ENCODE data around the gene B3GALT4.

B3GALT4 gene

DNA sequence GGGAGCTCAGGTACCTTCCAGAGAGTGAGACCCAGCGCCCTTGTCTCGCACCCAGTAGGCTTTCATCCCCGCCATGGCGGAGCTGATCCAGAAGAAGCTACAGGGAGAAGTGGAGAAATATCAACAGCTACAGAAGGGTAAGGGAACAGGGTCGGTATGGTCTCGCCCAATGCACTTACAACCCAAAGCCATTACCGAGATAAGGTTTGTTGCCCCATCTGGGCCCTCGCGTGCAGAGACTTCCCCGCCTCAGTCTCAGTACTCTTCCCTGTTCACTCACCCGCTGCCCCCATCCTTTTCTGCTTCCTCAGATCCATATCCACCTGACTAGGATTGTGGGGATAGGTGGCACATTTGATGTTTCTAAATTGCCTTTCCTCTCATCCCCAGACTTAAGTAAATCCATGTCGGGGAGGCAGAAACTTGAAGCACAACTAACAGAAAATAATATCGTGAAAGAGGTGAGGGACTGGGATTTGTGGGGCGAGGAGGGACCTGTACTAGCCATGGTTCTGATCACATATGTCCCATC is 12.9 kb downstream of the B3GALT4 start:
- no peak for DNase-seq

DNA sequence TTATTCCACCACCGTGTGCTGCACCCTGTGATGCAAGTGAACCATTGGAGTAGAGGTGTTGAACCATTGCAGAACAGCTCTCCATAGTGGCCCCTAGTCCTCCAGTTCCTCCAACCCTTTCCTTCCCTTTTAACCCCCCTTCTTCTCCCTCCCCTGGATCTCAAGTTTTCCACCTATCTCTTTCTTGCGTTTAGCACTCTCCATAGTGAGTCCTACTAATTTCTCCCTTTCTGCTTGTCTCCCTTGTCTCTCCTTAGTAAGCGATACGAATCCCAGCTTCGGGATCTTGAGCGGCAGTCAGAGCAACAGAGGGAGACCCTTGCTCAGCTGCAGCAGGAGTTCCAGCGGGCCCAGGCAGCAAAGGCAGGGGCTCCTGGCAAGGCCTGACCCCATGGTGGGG is 13.5 kb downstream of the B3GALT4 start:
- no peak for DNase-seq

DNA sequence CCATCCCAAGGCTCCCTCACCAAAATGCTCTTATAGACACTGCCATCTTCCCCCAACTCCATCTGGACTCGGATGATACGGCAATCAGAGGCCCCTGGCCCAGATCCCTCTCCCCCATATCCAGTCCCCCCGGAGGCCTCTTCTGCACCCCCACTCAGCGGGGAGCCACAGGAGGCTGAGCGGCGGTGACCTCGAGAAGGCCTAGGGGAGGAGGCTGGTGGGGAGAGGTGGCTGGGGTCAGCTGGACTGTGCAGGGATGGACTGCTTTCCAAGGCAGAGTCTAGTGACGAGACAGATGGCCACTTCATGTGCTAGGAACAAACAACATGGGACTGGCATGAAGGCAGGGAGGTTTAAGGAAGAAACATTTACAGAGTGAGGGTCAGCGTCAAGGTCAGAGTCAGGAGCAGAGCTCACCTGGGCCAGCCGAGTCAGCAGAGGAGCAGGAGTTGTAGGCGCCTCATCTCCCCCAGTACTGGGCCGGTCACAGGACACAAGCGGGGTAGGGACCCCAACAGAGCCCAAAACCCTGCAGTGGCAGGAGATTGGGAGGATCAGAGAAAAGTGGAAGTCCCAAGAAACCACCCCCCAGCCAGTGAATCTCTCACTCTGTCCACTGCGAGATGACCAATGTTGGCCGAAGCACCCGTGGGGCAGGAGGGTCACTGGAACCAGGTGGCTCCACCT is 16.2 kb downstream of the B3GALT4 start:
- no peak for DNase-seq

DNA sequence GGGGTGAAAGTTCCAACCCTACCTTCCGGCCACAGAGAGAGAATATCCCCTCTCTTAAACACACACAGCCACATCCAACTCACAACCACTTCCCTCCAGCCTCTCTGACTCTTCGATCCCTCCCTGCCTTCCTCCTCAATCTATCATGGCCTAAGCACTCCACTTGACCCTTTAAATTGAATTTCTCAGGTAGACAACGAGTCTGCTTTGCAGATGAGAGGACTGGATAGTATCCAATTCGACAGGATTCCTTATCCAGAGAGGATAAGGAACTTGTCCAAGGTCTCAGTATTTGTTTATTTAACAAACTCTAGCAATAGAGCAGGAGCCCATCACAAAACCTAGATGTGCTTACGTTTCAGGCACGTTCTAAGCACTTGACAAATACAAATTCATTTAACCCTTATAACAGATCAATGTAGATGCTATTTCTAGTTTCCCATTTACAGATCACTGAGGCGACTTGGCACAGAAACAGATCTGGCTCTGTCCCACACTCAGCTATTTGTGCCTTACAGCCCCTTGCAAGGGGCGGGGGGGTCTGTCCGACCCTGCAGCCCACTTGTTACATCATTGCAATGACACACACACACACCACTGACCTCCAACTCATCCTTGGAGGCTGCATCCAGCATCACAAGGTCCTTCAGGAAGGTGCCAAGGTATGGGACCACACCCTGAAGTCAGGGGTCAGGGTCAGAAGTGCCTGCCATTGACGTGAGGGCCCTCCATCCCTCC is 17.3 kb downstream of the B3GALT4 start:
- no peak for DNase-seq

DNA sequence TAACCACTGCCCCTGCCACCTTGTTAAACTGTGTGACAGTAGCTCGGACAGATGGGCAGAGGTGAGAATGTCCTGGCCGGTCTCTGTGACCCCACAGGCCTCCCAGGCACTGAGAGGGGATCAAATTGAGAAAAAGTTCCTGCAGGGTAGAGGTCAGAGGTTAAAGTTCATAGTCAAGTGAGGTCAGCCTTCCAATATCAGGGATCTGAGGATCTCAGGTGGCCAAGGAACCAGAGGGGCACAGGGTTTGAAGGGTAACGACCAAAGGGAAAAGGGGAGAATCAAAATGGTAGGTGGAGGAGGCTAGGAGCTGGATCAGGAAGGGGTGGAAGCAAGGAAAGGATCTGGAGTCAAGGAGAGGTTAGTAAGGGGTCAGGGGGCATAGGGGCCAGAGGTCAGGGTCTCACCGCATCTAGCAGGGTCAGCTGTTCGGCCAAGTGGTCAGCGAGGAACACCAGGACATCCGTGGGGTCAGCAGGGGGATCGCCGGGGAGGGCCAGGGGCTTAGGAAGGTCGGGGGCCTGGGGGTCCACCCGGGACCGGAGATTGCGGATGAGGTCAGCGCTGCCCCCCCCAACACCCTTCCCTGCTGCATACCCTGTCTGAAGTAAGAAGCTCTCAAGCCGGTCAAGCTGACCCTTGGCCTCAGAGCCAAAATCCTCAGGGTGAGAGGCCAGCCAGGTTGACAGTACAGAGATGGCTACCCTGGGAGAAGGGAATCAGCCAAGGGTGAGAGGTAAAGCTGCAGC is 18.9 kb downstream of the B3GALT4 start:
- no peak for DNase-seq

DNA sequence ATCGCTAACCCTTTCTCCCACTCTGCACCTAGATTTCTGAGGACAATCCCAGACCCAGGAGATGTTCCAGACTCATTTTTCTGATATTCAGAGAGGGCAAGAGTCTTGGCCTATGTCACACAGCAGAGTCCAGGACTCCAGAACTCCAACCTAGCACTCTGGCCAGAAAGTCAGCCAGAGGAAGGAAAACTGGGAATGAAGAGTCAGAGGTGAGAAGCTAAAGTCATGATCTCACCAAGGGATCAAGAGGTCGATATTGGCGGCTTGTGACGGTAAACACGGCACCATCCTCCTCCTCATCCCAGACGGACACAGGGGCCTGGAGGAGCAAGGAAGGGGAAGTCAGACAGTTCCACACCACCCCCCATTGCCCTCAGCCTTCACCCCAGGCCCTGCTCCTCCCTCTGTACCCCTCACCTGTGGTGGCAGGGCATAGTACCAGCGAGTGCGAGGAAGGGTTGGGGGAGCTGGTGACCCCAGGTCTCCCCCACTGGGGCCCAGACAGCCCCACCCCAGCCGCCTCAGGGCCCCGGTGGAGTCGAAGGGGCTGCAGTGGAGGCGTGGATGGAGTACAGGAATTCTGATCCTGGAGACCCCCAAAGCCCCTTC is 20.0 kb downstream of the B3GALT4 start:
- DNase-seq, result no peak

DNA sequence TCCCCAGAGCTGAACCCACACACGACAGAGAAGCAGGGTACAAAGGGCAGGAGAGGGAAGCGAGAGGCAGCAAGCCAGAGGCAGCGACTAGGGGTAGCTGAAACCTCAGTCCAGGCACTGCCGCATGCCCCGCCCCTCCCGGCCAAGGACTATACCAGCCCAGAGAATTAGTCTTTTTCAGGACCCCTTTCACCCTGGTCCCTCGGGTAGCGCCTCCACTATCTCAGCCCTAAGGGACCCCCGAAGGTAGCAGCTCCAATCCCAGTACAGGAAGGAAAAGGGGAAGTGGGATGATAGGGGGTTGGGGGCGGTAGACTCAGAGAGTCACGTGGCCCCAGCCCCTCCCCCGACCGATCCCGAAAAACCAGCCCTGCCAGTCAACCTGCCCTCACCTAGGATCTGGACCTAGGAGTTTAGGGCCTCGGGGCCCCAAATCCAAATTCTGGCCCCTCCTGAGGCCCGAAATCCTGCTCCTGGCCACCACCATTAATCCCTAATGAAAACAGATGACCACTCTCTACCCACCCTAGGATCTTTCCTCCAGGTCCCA is 20.6 kb downstream of the B3GALT4 start:
- DNase-seq, result peak; percentile 69

DNA sequence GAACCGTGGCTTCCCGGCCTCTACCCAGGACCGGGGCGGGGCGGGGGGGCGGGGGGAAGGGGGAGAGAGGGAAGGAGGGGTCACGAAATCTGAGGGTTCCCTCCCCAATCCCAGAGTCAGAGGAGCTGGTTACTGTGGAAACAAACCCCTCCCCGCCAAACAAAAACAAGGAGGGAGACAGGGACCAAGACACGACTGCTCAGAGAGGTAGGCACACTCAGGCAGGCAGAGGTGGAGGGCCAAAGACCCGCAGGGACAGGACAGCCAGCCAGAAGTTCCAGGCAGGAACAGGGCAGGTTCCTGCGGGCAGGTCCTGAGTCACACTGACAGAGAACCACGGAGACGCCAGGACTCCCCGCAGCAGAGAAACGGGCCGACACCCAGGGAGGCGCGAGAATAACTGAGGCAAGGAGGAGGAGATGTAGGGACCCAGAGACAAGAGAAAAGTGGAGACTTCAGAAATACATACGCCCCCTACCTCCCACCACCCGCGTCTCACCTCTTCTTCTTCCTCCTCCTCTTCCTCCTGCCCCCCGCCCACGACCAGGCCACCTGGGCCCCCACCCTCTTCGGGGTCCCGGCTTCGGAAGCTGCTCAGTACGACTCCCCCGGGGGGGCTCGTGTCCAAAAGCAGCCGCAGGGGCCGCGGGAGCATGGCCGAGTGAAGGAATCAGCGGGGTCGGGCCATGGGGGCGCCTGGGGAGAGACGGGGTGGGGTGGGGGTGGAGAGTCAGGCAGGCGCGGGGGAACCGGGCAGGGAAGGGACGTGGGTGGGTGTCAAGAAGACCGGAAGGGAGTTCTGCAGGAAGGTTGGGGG is 21.2 kb downstream of the B3GALT4 start:
- peak; percentile 67 for DNase-seq

DNA sequence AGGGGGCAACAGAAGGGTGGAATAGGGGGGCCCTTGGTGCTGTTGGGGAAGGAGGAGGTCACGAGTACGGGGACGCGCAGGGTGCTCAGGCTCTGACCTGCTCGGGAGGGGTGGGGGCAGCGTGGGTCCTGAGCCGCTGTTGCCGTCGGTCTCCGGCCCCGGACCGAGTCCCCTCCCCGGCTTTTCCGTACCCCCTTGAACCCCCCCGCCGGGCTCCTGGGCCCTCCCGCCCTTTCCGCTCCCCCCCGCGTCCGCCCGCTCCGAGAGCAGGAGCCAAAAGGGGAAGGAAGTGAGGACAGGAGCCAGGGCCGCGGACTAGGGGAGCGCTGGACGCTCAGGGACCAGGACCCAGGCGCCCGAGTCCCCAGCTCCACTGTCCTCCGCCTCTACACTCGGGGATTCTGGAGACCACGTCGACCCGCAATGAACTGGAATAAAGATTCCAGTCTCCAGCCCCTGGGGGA is 21.9 kb downstream of the B3GALT4 start, which contains the start of gene RGL2:
TSS of gene RGL2 (minus strand) at position 170 of the 464 bp plus-strand sequence. CDS start 332 bp downstream, outside the sequence.
- DNase-seq, result no peak

DNA sequence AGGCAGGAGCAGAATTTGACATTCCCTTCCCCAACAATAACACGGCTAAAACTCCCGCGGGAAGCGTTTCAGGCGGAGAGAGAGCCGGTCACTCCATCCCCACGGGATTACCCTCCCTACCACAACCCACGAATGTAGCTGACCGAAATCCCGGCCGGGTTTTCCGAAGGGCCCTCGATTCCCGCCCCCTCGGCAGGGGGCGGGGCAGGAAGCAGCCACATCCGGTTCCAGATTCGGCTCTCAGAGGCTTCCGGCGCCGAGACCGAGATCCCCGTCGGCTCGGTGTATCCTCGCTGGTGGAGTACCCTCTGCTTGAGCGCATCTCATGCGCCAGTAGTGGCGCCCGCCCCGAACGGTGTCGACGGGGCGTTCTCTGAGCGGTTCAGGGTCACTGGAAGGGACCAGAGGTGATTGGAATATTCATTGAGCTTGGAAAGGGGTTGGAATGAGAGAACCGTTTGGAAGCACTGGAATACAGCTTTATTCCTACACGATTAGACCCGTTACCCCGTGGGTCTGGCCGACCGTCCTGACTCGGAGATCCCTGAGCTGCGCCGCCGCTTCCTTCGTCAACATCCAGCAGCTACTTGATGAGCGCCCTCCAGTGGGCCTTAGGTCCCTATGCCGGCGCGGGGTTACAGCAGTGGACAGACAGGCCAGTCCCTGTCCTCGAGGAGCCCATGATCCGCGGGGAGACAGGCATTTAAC is 22.5 kb downstream of the B3GALT4 start:
- peak; percentile 90 for DNase-seq

DNA sequence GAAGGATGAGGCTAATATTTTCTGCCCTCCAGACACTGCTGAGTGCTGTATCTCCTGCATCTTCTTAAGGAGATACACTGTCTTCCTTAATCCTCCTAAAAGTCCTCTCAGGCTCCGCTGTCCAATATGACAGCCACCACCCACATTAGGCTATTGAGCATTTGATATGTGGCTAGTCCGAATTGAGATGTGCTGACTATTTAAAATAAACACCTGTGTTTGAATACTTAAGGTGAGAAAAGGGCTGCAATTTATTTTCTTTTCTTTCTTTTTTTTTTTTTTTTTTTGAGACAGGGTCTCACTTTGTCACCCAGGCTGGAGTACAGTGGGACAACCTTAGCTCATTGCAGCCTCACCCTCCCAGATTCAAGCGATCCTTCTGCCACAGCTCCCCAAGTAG is 25.0 kb downstream of the B3GALT4 start:
- DNase-seq, result no peak

DNA sequence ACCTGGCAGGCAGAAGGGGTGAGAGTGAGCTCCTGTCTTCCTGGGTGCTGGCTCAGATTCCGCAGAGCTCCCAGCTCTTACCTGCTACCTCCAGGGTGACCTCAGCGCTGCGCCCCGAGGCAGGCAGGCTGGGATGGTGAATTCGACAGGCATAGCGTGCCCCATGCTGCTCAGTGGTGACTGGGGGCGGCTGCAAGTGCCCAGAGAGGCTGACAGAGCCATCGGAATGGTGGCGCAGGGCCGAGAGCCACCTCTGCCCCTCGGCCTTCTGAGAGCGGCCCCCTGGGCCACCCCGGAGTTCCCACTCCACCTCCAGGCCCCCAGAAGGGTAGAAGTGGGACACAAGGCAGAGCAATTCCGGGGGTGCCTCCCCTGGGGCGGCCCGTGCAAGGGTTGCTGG is 27.3 kb downstream of the B3GALT4 start:
- no peak for DNase-seq

DNA sequence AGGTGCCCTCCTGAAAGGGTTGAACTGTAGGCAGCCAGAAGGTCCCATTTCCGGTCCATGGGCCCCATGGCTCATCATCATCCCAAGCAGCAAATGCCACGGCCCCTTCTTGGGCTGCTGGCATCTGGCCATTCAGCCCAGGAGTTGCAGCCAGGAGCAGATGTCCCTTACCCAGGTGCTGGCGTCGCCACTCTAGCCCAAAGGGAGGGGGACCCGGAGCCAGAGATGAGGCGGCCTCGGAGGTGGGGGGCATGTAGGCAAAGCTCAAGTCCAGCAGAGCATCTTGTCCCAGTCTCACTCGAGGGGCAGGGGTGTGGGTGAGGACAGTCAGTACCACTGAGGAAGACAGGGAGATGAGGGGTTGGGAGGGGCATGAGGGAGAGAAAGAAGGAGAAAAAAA is 28.1 kb downstream of the B3GALT4 start:
- DNase-seq, result no peak

DNA sequence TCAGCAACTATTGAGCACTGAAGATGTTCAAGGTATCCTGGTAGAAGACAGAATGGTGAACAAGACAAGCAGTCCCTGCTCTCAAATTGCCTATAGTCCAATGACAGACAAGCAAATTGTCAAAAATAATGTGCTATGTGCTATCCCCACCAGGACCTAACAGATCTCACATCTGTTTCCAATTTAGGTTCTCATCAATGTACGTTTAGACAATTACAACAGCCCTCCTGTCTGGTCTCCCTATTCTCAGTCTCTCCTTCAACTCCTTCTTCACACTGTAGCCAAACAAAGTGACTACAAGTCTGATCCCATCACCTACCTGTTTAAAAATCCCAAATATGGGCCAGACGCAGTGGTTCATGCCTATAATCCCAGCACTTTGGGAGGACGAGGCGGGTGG is 29.4 kb downstream of the B3GALT4 start:
- DNase-seq, result no peak

DNA sequence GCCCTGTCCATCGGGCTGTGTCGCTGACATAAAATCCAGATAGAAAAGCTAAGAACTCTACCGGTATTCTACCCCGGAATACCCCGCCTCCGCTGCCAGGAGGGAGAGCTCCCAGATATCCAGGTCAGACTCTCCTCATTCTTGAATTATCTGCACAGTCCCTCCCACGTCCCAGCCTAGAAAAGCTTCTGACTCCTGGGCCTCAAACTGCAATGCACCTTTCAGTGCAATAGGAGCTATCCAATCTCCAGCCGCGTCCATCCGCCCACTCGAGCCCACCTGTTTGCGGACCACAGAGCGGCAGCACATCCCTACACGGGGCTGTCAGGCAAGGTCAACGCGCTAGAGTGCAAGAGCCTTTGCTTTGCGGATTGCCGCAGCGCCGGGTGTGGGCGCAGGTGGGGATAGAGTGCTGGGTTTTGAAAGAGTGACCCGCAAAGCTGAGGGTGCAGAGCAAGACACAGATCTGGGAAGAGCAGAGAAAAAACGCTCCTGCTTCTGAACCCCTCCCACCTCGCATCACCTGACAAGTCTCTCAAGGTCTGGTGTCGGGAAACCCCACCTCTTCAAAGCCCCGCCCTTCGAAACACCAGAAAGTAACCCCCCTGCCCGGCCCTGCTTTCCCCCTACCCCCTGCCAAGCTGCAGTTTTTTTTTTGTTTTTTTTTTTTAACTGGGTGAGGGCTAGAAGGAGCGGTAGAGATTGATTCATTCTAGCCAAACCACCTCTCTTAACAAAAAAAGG is 35.6 kb downstream of the B3GALT4 start:
- DNase-seq, result peak; percentile 67

DNA sequence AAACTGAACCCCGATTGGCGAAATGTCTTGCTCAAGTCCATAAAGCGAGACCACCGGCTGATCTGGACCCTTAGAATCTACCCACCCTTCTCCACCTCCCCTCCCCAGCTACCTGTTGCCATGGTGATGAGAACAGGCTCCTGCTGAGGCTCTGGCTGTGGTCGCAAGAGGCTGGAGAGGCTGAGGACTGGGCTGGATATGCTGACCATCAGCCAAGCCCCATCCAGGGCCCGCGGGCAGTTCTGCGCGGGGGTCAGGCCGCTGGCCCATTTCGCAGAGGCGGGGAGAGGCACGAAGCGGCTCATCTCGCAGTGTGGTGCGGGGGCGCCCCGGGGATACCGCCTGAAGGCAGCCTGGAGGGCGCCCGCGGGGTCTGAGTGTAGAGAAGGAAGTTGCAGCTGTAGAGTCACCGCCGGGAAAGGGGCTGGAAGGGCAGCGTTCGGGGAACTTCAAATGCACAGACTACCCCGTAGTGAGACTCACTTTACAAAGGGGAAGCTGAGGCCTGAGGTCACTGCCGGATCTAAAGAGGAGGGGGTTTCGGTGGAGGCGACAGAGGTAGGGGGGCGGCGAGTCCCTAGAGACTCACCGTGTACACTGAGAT is 36.3 kb downstream of the B3GALT4 start:
- DNase-seq, result peak; percentile 69

DNA sequence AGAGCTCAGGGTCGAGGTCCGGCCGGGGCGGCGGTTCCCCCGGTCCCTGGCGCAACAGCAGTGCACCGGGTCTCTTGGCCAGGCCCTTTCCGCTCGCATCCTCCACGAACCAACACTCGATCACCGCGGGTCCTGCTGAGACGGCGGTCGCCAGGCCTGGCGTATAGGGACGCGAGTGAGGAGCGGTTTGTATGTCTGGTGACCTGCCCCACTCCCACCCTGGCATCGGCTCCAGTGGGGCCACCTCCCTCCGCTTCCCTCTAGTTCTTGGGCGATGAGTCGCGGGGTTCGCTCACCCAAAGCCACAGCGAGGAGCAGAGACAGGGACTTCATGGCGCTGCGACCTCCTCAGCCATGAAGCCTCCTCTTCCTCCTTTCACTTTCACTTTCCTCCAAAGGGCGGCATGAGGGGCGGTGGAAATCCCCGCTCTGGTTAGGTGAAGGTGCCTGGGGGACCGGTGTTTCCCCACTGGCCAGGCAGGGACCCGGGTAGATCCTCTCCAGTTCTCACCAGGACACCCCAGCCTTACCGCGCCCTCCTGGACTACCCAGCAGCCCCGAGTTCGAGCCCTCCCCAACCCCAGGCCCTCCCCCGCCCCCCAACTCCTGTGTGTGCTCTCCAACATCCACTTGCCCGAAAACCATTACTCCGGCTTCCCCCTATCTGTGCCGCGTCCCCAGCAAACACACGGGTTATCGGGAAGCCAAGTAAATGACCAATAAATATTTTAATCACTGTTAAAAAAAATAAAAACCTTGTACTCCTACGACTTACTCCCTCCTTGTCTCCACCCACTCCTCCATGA is 37.0 kb downstream of the B3GALT4 start, which contains the start of gene TAPBP:
TSS of gene TAPBP (minus strand) at position 370 of the 806 bp plus-strand sequence. CDS start at position 333, 37 bp downstream.
- DNase-seq, result peak; percentile 88

DNA sequence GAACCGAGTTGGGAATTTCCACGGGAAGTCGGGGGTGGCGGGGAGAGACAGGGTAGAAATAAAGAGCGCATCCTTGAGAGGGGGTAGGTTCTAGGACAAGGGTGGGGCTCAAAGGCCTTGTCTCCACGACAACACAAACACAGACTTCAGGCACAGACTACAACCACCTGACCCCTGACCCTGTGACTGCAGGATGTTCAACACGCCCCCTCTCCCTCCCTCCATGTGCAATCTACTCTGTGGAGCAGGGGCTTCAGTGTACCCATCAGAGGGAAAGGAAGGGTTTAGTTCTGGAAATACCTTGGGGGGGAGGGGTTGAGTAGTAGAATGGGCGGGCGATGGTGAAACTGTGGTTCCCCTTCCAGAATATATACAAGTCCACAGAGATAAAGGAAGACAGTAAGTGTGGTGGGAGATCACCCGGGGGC is 37.6 kb downstream of the B3GALT4 start:
- peak; percentile 60 for DNase-seq
